GM18861 (cell line): ENCODE data around the gene METTL14.

Source experiments
- ATAC-seq: cut with Tn5 transposase; IDR thresholded peaks from one replicate; pipeline ENCODE4 v1.9.1; 2021; ENCODE audit not compliant: unreplicated experiment

METTL14 gene

DNA sequence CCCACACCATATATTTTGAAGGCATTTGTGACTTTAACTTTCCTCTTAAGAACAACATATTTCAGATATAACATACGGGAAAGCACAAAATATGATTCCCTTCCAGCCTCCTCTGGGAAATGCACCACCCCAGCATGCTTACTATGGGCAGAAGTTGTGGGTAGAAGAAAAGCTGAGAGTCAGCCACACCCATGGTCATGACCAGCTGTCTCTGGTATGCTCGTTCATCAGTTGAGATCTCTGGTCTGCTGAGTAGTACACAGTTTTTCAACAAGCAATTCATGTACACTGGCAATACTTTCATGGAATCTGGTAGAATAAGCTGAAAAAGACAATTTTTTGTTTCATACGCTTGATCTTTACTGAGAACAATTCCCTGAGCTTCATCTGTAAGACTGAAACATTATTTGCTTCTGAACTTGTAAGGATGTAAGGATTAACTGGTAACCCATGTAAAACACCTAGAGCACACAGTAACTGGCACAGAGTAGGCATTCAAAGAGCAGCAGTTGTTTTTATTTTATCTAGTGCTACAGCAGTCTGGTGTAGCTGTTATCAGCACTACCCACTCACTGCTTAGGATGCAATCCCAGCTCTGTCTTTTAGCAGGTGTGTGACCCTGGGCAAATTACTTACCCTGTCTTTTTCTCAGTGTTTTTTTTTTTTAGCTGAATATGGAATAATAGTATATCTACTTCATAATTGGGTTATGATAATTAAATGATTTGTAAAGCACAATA, 47.6 kb downstream of the METTL14 start:
- ATAC-seq: no peak

DNA sequence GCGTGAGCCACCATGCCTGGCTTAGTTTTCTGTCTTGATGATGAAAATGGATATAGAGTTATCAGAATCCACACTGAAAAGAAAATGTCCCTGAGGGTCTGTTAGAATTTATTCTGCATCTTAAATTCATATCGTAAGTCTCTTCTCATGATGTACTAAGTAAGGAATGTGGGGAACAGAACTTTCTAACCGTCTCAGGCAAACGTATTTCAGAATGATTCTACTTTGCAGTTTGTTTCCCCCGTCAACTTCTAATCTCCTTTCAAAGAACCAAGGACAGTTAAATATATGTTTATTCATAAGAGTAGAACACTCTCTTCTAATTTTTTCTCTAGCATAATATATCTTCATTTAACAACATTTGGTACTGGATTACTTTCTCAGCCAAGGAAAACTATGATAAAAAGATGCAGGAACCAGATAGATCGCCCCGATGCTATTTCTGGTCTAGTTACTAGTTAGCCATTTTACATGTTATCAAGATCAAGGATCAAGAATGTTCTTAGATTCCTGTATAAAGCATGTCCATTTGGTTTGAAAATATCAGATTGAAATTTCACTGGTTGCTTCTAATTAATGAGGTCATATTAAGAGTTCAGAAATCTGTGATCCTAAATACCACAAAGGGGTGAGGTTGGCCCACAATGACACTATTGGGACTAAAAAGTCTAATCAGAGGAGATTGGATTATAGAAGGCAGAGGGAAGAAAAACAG, 49.5 kb downstream of the METTL14 start:
- no peak for ATAC-seq

DNA sequence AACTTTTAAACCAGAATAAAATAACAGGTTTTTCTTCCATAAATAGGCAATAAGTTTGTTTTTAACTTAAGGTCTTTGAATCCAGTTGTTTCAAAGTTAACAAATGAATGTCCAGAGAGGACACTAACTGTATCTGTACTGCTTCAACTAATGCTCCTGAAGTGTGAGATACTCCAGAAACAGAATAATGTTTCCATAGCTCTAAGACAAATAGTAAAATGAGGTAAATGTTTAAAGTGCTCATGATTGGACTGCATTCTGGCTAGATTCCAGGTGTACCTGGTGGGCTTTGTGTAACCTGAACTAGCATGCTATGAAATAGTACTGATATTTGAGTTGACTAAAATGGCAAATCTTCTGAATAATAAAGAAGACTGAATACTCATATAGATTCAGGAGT, 51.7 kb downstream of the METTL14 start:
- ATAC-seq: no peak

DNA sequence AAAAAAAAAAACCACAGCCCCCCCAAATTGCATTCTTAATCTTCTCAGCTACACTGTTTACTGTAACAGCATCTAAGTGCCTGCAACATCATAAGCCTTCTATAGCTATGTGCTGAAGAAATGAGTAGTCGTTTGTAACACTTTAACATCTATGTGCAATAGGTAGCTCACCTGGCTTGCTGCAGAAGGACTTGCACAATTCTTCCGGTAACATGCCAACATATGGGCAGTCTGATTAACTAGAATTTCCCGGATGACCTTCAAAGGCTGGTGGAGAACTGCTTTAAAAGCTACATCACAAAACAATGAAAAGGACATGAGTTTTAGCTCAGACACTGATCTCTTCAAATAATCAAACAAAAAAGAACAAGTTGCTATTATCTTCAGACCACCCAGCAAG, 52.9 kb downstream of the METTL14 start:
- no peak for ATAC-seq

DNA sequence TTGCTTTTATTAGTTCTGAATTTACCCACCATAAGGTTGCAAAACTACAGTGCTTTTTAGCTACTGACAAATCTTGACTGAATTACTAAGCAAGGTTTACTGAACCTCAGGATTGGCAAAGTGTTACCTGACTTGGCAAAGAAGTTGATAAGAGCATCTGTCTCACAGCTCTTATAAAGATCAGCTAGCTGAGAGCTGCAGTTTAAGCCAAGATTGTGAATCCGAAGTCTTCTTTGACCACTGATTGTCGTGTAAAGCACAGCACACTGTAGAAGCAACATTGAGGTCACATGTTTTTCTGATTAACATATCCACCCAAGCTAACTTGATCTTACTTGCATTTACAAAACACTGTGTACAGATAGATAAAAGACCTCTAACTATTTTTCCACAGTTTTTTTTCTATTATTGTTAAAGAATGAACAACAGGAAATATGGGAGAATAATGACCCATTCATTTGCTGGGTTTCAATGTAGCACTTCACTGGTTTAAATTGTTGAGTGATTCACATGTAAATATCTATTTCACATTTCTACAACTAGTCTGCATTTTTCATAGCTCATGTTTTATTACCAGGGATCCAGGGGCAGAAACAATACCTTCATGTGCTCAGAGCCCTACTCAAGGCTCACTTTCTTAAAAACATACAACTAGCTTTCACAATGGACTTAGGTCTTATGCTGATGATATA, 54.0 kb downstream of the METTL14 start:
- no peak for ATAC-seq

DNA sequence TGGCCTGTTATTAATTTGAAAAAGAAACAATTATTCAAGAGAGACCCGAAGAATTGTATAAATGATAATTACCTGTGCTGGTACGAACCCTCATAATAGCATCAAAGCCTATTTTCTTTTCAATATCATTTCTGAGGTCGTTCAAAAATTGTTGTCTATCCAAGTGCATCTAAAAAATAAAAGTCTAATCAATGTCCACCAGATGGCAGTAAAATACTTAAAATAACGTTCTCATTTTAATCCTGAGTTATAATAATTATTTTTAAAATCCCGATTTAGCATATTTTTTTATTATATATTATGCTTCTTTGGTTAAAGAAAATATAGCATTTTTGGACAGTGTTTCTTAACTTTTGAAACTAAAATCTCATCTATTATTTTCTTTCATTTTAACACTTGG, 55.7 kb downstream of the METTL14 start:
- ATAC-seq: no peak

DNA sequence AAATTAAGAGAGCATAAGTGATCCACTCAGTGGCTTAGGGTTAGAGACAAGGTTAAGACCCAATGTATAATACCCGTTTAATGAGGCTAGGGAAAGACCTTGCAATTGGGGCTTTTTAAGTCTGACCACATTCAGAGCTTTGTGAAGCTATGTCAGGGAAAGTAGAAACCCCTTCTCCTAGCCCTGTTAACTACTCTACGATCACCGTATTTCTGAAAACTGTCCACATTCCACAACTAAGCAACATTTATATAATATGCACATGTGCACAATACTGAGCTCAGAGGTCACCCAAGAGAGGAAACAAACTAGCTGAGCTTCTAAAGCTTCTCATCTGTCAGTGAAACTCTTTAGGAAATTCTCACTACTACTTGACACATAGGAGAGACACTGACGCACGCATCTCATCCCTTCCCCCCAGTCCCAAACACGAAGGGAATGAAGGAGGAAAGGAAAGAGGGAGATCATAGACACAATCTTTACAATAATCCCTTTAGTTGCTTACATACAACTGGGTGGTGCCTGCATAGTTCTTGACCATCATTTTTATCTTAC, 56.2 kb downstream of the METTL14 start:
- no peak for ATAC-seq

DNA sequence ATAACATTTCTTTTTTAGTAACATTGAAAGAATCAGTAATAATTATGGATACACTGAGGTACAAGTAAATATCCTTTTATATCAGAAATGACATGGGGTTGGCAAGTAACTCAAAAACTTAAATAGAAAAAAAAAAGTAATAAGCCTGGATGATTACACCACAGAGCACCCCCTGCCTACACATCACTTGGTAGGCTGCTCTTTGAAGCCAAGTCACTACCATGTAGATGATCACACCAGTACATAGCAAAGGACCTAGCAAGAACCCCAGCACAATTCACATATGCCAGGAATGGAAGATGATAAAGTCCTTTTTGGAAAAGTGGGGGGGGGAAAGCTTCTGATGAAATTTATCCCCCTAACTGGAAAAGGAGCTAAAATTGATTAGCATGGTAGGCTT, 56.9 kb downstream of the METTL14 start:
- ATAC-seq: no peak

DNA sequence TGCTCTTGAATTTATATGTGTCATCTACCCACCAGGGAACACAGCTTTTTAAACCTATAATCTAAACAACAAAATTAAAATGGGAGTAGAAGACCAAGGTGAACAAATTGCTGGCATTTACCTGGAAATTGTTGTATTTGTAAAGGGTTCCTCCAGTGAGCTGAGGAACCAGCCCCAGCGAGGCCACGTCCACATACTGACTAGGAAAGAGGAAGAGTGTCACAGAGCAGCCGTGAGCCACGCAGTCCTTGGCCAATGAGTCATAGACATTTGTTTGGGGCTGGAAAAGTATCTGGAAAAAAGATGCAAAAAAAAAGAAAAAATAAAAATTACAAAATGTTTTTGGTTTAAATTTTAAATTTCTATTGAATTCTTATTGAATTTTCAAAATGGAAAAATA, 58.7 kb downstream of the METTL14 start:
- no peak for ATAC-seq

DNA sequence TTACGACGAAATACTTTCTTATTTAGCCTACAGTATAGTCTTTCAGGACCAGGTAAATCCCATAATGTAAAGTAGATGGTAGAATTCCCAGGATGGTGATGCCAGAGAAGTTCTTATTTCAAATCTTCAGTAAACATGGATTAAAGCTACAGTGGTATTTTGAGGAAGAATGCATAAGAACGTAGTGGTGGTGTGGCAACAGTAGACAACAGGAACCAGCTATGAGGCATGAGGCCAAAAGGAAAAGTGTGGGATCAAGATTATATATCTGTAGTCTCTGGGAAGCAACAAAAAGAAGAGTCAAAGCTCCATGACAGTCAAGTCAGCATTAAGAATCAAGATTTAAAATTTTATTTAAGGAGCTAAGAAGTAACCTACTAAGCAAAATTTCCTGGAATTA, 60.2 kb downstream of the METTL14 start:
- no peak for ATAC-seq

DNA sequence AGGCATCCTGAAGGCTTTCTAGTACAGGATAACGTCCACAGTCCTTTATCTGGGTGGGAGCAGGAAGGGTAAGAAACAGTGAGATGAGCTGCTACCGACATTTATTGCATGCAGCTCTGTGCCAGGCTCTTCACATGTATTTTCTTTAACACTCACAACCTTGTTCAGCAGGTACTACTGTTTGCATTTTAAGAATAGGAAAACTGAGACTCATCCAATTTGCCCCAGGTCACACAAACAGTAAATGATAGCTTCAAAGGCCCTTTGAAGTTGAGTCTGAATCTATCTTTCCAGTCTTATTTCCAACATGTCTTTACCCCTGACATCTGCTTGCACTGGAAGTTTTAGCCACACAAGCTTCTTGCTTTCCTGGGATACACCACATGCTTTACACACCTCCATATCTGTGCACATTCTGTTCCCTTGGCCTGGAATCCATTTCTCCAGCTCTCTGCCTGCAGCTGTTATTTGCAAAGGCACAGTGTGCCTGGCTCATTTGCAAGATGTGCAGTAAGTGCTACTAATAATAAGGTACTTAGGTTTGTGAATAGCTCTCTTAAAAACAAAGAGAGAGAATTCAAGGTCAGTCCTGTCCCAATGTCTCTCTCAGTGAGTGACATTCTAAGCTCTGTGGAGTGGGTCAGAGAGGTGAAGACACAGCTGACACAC, 61.2 kb downstream of the METTL14 start:
- no peak for ATAC-seq

DNA sequence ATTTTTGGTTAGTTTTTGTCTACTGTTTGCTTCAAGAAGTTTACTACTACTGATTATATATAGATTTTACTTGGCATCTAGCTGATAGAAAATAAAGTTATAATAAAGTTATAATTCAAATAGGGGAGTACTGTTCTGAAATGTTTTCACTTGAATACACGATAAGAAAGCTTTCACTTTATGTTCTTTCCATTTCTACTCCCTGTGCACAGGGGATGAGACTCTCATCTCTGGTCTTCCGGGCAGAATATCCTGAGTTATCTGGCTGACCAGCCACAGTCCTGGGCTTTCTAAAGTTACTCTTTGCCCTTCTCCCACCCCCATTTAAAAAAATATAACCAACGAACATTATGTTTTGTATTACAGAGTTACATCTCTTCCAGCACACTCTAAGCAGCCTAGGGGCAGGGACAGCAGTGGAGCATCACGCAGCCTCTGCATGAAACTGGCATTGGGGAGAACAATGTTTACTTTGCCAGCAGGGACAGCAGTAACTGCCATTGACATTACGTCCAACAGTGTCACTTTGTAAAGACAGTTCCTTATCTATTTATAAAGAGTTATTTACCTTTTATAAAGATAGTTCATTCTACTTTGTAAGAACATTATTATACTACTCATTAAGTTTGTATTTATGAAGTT, 64.3 kb downstream of the METTL14 start:
- ATAC-seq: no peak

DNA sequence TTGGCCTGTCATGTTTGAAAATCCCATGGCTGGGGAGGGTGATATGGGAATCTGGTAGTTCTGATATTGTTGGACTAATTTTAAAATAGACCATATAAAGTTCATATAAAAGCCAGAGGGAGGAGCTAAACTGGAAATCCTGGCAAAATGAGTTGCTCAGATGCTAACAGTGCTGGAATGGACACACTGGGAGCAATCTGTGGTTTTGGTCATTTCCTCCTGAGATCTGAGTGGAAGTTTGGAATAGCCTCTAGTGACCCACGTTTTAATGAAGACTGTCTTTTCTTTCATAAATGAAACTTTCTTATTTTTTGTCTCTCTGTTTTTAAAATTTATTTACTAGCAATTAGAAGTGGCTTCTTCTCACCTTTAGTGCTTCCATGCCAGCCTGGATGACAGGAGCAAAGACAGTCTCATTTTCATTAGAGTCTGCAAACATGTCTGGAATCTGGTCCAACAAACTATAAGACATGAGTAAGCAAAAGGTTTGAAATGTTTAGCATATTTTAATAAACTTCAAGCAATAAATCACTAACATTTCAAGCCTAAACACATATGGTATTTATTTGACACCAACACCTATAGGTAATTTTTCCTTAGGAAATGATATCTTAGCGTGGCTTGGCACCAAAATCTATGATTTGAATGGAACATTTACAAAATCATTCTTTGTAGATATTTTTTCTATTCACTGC, 66.6 kb downstream of the METTL14 start:
- no peak for ATAC-seq

DNA sequence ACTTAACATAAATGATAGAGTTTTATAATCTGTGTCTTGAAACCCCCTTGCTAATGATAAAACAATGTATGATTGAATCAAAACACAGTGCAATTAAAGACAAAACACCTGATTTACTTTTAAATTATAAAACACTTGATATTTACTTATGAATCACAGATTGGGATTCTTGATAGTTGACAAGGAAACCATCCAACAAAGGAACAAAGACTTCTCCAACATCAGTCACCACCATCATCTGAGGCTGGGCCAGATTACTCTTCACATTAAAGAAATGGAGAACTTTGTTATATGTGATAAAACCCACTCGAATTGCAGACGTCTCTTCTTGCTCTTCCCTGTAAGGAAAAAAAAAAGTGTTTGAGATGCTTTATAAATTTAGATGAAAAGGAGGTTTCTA, 67.4 kb downstream of the METTL14 start:
- ATAC-seq: no peak

DNA sequence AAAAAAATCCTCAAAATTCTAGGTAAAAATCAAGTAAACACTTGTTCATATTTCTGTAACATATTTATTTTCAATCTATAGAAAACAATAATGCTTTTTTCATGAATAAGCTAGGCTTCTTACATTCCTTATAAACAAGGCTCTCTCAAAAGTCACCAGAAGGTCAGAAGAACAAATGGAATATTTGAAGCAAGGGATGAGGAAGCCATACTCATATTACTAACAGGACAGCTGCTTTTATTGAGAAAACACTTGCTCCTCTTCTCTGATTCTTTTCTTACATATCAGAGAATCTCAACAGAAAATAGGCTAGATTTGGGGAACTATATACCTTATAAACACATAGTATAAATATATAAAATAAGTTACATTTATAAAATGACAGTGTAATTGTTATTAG, 67.9 kb downstream of the METTL14 start:
- ATAC-seq: no peak

DNA sequence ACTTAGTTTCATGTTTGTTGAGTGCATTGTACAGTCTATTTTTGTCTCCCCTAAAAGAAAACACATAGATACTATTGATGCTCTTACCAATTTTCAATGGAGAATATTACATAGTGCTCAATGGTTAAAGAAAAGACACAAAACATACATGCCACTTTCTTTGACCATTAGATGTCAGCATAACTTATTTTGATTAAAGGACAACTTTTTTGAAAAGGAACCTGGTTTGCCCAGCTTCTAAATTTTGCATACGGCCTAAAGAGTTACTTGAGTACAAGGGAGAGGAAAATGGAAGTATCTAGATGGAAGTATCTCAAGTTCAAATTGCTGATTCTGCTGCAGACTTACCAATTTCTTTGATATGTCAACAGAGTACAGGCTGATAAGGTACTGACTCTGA, 68.5 kb downstream of the METTL14 start:
- no peak for ATAC-seq

DNA sequence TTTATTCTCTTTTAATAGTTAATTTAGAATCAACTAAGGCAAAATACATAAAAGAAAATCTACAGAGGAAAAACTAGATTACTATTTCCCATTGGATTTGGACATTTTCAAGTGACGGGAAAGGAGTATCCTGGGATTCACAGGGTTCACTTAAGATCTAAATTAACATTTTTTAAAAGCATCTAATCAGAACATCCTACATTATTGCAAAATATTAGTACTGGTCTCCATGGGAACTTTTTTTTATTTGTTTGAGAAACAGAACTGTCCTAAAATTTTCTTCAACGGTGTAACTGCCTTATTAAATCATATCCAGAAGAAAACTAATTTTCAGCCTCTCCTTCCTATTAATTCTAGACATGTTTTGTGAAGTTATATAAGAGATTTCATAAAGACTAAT, 69.7 kb downstream of the METTL14 start:
- ATAC-seq: no peak

DNA sequence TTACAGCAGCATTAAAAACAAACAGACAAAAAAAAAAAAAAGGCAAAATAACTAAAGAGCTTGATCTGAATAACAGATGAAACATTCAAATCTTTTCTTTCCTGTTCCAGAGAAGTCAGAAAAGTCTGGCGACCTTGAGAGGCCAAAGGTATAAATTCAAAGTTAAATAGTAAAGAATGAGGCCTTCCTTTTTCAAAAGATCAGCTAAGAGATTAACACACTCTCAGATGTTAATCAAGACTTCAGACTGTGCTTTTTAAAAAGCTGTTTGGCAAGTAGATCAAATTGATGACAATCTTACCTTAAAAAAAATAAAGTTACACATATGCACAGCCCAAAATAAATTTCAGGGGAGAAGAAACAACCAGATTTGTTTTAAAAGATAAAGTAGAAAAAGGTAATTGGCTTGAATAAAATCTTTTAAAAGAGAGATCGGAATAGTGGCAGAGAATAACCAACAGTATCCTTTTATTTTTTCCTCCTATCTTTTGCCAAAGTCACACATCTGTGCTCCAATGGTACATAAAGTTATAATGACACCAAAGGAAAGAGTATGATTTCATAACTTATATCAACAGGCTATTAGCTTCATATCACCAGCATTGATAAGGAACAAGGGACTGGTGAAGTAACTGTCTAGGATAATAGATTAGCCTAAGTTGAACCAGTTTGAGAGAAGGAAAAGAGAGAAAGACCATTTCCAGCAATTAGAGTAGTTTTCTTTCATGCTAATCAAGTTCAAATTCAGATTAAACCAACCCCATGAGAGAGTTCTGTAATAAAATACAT, 70.4 kb downstream of the METTL14 start:
- ATAC-seq: no peak

DNA sequence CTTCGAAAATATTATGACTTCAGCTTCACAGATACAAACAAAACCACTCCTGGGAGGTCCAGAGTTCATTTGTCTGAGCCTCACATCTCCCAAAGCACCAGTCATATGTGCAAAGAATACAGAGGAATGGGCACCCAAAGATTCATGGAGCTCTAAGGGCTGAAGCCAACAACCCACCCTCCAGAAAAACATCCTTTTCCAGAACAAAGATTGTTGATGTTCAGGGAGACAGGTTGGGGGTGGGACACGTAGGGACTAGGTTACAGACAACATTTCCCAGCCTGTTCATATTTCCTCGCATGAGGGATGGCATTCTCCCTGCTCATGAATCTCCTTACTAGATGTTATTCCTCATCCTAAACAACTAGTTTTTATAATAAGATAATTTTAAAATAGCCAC, 71.2 kb downstream of the METTL14 start:
- ATAC-seq: no peak
